IPS-NIHi11 (cell line): Measurements from ENCODE around the gene LHB.
"Not testable (repeated sequence)": the region's sequence is repeated elsewhere in the genome, so short reads cannot be mapped to it uniquely, and the experiment has no call there.

Experiments
- DNase-seq: peaks from one replicate; pipeline ENCODE4 v3.0.0; 2012; ENCODE audit warnings: mixed read lengths, low spot score

Gene LHB

GRCh38 chr19:49017041-49017665 is at the start of gene LHB:
TSS of gene LHB (minus strand) at chr19:49017091. CDS start at chr19:49017081, 10 bp downstream.
- DNase-seq = peak; percentile 19

- no peak for DNase-seq
These were observed 49.1 kb upstream of the LHB start for GRCh38 chr19:49065905-49066512.

GRCh38 chr19:49064768-49065611 is 48.1 kb upstream of the LHB start, which contains the start of gene NTF4:
TSS of gene NTF4 (minus strand) at chr19:49064818. CDS start at chr19:49061997, 2,821 bp downstream.
- peak; percentile 90 for DNase-seq

GRCh38 chr19:49064029-49064629 is 47.2 kb upstream of the LHB start:
- DNase-seq = peak; percentile 25

GRCh38 chr19:49061445-49061844 is 44.6 kb upstream of the LHB start:
- peak; percentile 4 for DNase-seq

- no peak for DNase-seq
These were observed 44.1 kb upstream of the LHB start for GRCh38 chr19:49061000-49061399.

- DNase-seq = peak; percentile 1
These were observed 42.2 kb upstream of the LHB start for GRCh38 chr19:49059053-49059452.

- peak; percentile 56 for DNase-seq
These were observed 41.7 kb upstream of the LHB start for GRCh38 chr19:49058562-49058961.

- peak; percentile 87 for DNase-seq
These were observed 40.8 kb upstream of the LHB start, which contains the start of gene CGB7 for GRCh38 chr19:49057636-49058234. TSS of gene CGB7 (minus strand) at chr19:49057749. CDS start at chr19:49055375, 2,374 bp downstream.

- peak; percentile 2 for DNase-seq
These were observed 40.2 kb upstream of the LHB start for GRCh38 chr19:49056902-49057596.

GRCh38 chr19:49056101-49056901 is 39.4 kb upstream of the LHB start:
- peak; percentile 91 for DNase-seq

- DNase-seq = not testable (repeated sequence)
These were observed 33.6 kb upstream of the LHB start for GRCh38 chr19:49050376-49051033.

GRCh38 chr19:49049834-49050233 is 32.9 kb upstream of the LHB start:
- DNase-seq = not testable (repeated sequence)

GRCh38 chr19:49049011-49049410 is 32.1 kb upstream of the LHB start, which contains the start of gene CGB8:
TSS of gene CGB8 (minus strand) at chr19:49049111. CDS start at chr19:49048739, 372 bp downstream.
- not testable (repeated sequence) for DNase-seq

- DNase-seq = not testable (repeated sequence)
These were observed 26.7 kb upstream of the LHB start, which contains the start of gene CGB5 for GRCh38 chr19:49043548-49043947. TSS of gene CGB5 (plus strand) at chr19:49043848. CDS start at chr19:49044210, 362 bp downstream.

- not testable (repeated sequence) for DNase-seq
These were observed 25.8 kb upstream of the LHB start for GRCh38 chr19:49042666-49043065.

GRCh38 chr19:49042177-49042576 is 25.3 kb upstream of the LHB start:
- DNase-seq = no peak

- DNase-seq = not testable (repeated sequence)
These were observed 22.8 kb upstream of the LHB start for GRCh38 chr19:49039736-49040135.

- DNase-seq = not testable (repeated sequence)
These were observed 21.8 kb upstream of the LHB start for GRCh38 chr19:49038557-49039276.
